HG03378 (cell line): ENCODE results near the gene MFRP.

Source experiments
- ATAC-seq: cut with Tn5 transposase; IDR thresholded peaks from one replicate; pipeline ENCODE4 v1.9.1; 2021; ENCODE audit warnings: mild to moderate bottlenecking, moderate library complexity; ENCODE audit not compliant: unreplicated experiment

MFRP gene

DNA sequence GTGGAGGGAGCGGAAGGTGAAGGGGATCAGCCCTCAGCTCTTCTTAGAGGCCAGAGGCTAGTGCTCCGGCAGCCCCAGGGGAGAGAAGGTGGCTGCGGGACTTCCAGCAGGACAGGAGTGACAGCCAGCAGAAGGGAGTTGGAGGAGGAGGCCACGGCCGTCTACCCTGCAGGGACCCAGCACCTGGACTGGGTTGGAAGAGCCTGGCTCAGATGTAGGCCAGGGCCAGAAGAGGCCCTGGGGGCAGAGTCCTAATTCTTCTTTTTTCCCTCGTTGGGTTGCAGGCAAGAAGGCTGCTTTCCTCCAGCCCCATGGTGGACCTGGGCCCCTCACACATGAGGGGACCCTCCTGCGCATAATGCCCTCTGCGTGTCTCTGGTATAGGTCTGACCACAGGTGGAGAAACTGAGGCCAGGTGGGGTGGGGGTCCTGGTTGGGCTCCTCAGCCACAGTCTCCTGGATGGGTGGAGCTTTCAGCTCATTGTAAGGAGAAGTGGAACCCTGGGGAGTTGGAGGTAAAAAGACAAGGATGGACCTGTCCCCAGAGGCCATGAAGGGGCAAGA lies 27.3 kb downstream of the MFRP start:
- no peak for ATAC-seq

DNA sequence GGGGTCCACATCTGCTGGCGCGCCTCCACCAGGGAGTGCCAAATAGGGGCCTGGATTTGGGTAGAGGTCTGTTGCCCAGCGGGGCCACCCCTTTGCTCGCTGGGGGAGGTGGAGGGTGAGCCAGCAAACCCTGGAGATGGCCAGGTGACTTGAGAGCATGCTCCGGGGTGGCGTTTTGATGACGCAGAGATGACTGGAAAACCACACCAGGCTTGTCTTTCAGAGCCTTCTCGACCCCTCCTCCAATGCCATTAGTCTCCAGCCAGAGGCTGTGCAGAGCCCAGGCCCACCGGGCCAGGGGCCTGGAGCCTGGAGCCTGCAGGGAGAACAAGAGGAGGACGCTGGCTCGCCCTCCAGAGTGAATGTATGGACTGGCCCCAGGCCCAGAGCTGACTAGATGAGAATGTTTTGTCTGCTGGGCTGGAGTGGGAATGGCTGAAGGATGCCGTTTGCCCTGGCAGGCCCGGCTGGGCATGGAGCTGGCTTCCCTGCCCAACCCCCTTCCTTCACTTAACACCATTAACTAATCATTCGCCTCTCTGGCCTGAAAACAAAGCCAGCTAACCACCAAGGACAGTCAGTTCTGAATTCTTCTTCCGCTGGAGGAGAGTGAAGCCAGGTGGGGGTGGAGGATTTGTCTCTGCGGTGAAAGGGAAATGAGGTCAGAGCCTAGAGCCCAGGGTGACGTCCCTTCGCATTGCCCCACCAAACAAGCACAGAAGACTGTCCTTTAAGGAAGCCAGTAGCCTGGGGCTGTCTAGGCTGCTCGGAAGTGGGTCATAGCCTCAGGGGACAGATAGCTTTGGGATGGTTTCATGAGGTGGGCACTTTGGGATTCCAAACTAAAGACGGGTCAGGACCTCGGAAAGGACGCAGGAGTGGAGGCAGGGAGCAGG lies 28.0 kb downstream of the MFRP start:
- no peak for ATAC-seq

DNA sequence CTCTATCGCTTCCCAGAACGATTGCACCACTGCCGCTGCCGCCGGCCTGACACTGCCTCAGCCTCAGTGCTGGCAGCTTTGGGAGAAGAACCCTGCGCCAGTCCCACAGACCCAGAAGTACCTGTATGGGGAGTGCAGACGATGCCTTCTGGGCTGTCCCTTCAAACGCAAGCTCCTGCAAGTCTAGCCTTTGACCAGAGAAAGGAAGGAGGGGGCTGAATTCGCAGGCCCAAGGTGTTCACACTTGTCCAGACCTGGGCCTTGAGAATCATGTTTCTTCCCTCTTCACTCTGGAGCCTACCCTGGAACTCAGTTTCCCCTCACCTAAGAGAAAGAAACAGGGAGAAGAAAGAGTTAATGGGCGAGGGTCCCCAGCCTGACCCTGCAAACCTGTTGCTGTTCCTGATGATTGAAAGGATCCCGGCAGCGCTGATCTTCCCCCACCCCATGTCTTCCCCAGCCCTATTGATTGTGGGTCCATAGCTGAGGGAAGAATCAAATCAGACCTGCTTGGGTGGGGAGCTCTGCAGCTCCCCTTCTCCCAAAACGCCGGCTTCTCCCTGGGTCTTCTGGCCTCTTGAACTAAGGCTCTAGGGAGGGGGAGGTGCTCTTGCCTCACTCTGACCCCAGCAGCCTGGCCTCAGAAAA lies 28.8 kb downstream of the MFRP start:
- ATAC-seq = no peak

DNA sequence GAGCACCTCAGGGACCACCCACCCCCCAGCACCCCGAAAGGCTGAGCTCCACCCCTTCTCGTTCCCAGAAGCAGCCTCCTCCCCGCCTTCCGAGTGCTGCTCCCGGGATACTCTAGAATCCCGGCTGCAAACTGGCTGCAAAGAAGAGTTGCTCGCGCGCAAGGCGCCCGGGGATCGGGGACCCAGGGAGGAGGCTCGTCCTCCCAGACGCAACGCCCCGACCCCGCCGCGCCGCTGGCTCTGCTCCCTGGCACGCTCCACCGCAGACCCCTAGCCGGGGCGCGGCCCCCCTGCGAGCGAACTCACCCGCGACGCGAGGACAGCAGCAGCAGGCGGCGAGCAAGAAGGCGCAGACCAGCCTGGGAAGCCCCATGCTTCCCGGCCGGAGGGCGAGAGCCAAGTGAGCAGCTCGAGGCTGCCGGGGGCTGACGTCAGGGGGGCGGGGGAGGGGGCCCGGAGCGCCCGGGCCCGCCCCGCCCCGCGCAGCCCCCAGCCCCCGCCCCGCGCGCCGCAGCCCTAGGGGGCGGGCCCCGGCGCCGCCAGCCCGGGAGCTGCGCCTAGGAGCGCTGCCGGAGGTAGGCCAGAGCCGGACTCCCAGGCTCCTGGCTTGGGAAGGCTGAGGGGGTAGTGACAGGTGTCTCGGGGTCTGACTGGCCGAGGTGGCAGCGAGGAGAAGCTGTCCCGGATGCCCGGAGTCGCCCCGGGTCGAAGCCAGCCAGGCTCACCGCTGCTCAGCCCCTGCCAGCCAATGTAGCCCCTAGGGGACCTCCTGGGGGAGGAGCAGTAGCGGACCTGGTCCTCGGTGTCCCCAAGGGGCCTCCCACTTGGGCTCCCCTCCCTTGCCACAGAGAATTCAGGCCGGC lies 29.5 kb downstream of the MFRP start, which contains the start of gene MCAM:
Gene MCAM, minus strand, starts transcription at position 402 of the 863 bp plus-strand sequence. Its CDS starts 29 bp downstream, at position 373.
- no peak for ATAC-seq

GRCh38 chr11:119316016-119316728 lies 30.3 kb downstream of the MFRP start:
- ATAC-seq = no peak

- no peak for ATAC-seq
Measured at GRCh38 chr11:119315131-119316015, 31.1 kb downstream of the MFRP start.

- no peak for ATAC-seq
Measured at GRCh38 chr11:119314726-119315125, 31.8 kb downstream of the MFRP start.

GRCh38 chr11:119310682-119311052 lies 35.8 kb downstream of the MFRP start:
- no peak for ATAC-seq

GRCh38 chr11:119309953-119310681 lies 36.4 kb downstream of the MFRP start:
- ATAC-seq = no peak

GRCh38 chr11:119309411-119309810 lies 37.1 kb downstream of the MFRP start:
- no peak for ATAC-seq

- ATAC-seq = no peak
Measured at GRCh38 chr11:119307974-119308373, 38.5 kb downstream of the MFRP start.

- no peak for ATAC-seq
Measured at GRCh38 chr11:119307219-119307618, 39.3 kb downstream of the MFRP start.

- ATAC-seq = no peak
Measured at GRCh38 chr11:119306373-119306890, 40.1 kb downstream of the MFRP start.

DNA sequence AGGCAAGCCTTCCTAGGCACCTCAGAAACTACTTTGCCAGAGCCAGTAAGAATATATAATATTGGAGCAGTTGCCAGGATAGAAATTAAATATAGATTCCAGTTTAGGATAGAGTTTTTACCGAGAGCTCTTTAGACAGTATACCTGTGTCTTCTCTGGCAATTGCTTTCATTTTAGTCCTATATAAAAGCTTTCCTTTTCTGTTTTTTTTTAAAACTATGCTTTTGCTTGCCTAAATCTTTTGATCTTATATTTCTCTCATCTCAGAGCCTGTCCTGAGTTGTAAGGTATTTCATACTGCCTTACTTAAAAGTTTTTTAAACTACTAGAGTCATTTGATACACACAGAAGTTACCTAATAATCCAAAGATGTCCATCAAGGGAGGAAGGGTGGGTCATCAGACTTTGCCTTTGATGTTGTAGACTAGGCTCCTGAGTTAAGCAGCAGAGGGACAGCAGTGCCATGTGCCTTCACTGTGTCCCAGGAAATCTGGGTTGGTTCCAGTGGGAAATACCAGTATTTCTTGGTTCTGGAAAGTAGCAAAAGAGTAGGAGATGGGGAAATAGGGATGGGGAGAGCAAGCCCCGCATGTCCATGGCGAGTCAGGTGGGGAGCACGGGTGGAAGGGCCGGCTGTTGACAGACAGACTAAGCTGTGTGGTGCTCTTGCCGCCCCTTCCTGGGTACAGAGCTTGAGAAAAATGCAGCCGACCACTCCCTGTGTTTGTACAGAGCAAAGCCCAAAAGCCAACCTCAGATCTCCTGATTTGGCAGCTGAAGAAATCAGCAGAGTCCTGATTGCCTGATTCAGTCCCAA lies 40.7 kb downstream of the MFRP start:
- ATAC-seq = no peak

GRCh38 chr11:119303227-119303718 lies 43.2 kb downstream of the MFRP start:
- no peak for ATAC-seq

DNA sequence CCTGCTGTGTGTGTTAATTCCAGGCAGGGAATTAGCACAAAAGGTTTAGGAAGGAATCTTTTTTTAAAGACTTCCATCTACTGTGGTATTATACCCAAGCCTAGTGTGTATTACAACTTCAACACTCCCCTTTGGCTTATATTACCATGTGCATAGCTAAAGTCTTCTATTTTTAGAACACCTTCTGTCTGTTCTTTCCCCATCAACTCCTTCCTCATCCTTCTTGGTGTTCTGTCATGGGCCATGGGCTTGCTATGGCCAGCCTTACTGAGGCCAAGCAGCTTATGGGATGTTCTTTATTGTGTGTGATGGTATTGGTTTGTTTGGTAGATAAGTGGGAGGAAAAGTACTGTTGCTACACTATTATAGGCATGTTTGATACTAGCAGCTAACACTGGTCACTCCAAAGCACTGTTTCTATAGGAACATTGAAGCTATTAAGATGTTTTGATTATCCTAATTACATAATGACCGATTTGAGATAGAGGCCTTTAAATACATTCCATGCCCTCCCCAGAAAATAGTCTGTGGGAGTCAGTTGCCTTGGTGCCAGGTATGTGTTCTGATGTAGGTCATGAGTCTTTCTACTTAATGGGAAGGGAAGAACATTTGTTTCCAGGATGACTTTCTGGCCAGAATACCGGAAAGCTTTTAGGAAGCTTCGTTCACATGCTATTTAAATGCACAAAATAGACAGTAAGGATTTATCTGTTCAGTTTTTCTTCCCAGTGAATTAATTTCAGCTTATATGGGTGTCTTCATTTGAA lies 46.1 kb downstream of the MFRP start:
- no peak for ATAC-seq

DNA sequence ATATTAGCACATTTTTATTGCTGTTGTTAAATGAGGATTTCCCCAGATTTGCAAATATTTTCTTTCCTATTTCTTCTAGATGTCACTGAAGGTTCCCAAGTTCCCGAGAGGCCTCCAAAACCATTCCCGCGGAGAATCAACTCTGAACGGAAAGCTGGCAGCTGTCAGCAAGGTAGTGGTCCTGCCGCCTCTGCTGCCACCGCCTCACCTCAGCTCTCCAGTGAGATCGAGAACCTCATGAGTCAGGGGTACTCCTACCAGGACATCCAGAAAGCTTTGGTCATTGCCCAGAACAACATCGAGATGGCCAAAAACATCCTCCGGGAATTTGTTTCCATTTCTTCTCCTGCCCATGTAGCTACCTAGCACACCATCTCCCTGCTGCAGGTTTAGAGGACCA lies 47.1 kb downstream of the MFRP start:
- ATAC-seq = no peak
